Renal cortical epithelial cell (primary cell): ENCODE results near the gene HSPA1B. TPM values are rescaled to one million over a fixed set of nuclear protein-coding genes. Genes with fewer than 3 reads are reported as not detected.
"Not testable (repeated sequence)": the region's sequence is repeated elsewhere in the genome, so short reads cannot be mapped to it uniquely, and the experiment has no call there.

ENCODE experiments used
- DNase-seq: peaks from one replicate; pipeline ENCODE4 v3.0.0-alpha.2; 2011; ENCODE audit warnings: low read depth
- total RNA-seq: library from RNA; depleted of rRNA; stranded (reverse); fragments of >200 nt; gene quantifications from 2 replicates; pipeline ENCODE4 v1.2.3, GENCODE V29; 2014

Gene HSPA1B
- total RNA-seq, 1 donor from 2014 or later: 264 TPM

- DNase-seq: no peak
Observed at GRCh38 chr6:31797588-31797987, 29.9 kb upstream of the HSPA1B start.

GRCh38 chr6:31799781-31800180 is 27.8 kb upstream of the HSPA1B start:
- DNase-seq: no peak

- not testable (repeated sequence) for DNase-seq
Observed at GRCh38 chr6:31801031-31801927, 26.3 kb upstream of the HSPA1B start.

- no peak for DNase-seq
Observed at GRCh38 chr6:31805939-31806469, 21.5 kb upstream of the HSPA1B start.

GRCh38 chr6:31806470-31807272 is 20.9 kb upstream of the HSPA1B start, which contains the start of gene LSM2:
Gene LSM2, minus strand, starts transcription at chr6:31806966. Its CDS starts 209 bp downstream, at chr6:31806757.
- DNase-seq: peak; percentile 90

GRCh38 chr6:31808599-31808998 is 18.9 kb upstream of the HSPA1B start:
- DNase-seq: not testable (repeated sequence)

GRCh38 chr6:31811645-31812044 is 15.9 kb upstream of the HSPA1B start:
- no peak for DNase-seq

GRCh38 chr6:31813465-31813849 is 14.1 kb upstream of the HSPA1B start:
- DNase-seq: no peak

GRCh38 chr6:31814677-31815024 is 12.9 kb upstream of the HSPA1B start:
- peak; percentile 99 for DNase-seq

- peak; percentile 88 for DNase-seq
Observed at GRCh38 chr6:31815025-31815838, 12.3 kb upstream of the HSPA1B start, which contains the start of the genes HSPA1A and HSPA1L. Gene HSPA1A, plus strand, starts transcription at chr6:31815543. Its CDS starts 214 bp downstream, at chr6:31815757. Gene HSPA1L, minus strand, starts transcription at chr6:31815283. Its CDS starts 3,311 bp downstream, at chr6:31811972.

- peak; percentile 43 for DNase-seq
Observed at GRCh38 chr6:31817133-31817928, 10.2 kb upstream of the HSPA1B start.

GRCh38 chr6:31817929-31818511 is 9.5 kb upstream of the HSPA1B start:
- not testable (repeated sequence) for DNase-seq

GRCh38 chr6:31819871-31820299 is 7.7 kb upstream of the HSPA1B start:
- no peak for DNase-seq

- not testable (repeated sequence) for DNase-seq
Observed at GRCh38 chr6:31820399-31820798, 7.1 kb upstream of the HSPA1B start.

GRCh38 chr6:31821301-31822035 is 6.1 kb upstream of the HSPA1B start:
- no peak for DNase-seq

- DNase-seq: peak; percentile 73
Observed at GRCh38 chr6:31822036-31822821, 5.3 kb upstream of the HSPA1B start.

- not testable (repeated sequence) for DNase-seq
Observed at GRCh38 chr6:31823592-31824196, 3.8 kb upstream of the HSPA1B start.

- DNase-seq: no peak
Observed at GRCh38 chr6:31825553-31825952, 2.0 kb upstream of the HSPA1B start.
